Cerebellar nuclear complex (tissue), 1 donor: Measurements from ENCODE around the gene CRYL1.

Experiments
- DNase-seq, 2 experiments: peaks; one replicate each; lab custom pipeline; 2025; lab: John Stamatoyannopoulos, UW

CRYL1 gene

GRCh38 chr13:20525601-20526544 lies at the start of gene CRYL1:
CRYL1 (minus strand) TSS chr13:20525857; CDS start chr13:20525794, 63 bp downstream.
- DNase-seq: peak in 1 of 2 experiments; percentile 25

GRCh38 chr13:20573636-20574035 lies 48.0 kb upstream of the CRYL1 start:
- DNase-seq: no peak

GRCh38 chr13:20573186-20573585 lies 47.5 kb upstream of the CRYL1 start:
- no peak for DNase-seq

- no peak for DNase-seq
These were observed 46.0 kb upstream of the CRYL1 start for GRCh38 chr13:20571676-20572075.

GRCh38 chr13:20570517-20570916 lies 44.9 kb upstream of the CRYL1 start:
- DNase-seq: no peak

GRCh38 chr13:20567881-20568528 lies 42.3 kb upstream of the CRYL1 start:
- no peak for DNase-seq

GRCh38 chr13:20566898-20567874 lies 41.5 kb upstream of the CRYL1 start, which contains the start of gene IFT88:
IFT88 (plus strand) TSS chr13:20567157; CDS start chr13:20574386, 7,229 bp downstream.
- DNase-seq: peak in 1 of 2 experiments; percentile 69

- no peak for DNase-seq
These were observed 40.8 kb upstream of the CRYL1 start for GRCh38 chr13:20566468-20566897.

- no peak for DNase-seq
These were observed 39.6 kb upstream of the CRYL1 start for GRCh38 chr13:20565115-20565736.

- DNase-seq: no peak
These were observed 36.1 kb upstream of the CRYL1 start for GRCh38 chr13:20561741-20562140.

GRCh38 chr13:20559659-20560356 lies 34.2 kb upstream of the CRYL1 start:
- no peak for DNase-seq

- no peak for DNase-seq
These were observed 33.3 kb upstream of the CRYL1 start for GRCh38 chr13:20558982-20559381.

GRCh38 chr13:20553311-20553710 lies 27.7 kb upstream of the CRYL1 start:
- no peak for DNase-seq

- no peak for DNase-seq
These were observed 25.1 kb upstream of the CRYL1 start for GRCh38 chr13:20550799-20551198.

GRCh38 chr13:20547479-20547908 lies 21.8 kb upstream of the CRYL1 start:
- no peak for DNase-seq

- DNase-seq: no peak
These were observed 20.9 kb upstream of the CRYL1 start for GRCh38 chr13:20546556-20546955.

GRCh38 chr13:20544201-20544923 lies 18.7 kb upstream of the CRYL1 start:
- no peak for DNase-seq

- no peak for DNase-seq
These were observed 11.3 kb upstream of the CRYL1 start for GRCh38 chr13:20536992-20537391.

GRCh38 chr13:20534038-20534608 lies 8.5 kb upstream of the CRYL1 start:
- no peak for DNase-seq

- DNase-seq: no peak
These were observed 2.8 kb upstream of the CRYL1 start for GRCh38 chr13:20528452-20528851.
